SKM-1 treated with dmso at 0.1 percent for 144 hours (cell line): Measurements from ENCODE around the gene NWD2.

Source experiments
- DNase-seq: peaks from one replicate; lab custom pipeline; 2025; ENCODE audit not compliant: unreplicated experiment; lab: John Stamatoyannopoulos, UW

NWD2 gene

GRCh38 chr4:37464373-37465128 lies 220.0 kb downstream of the NWD2 start:
- no peak for DNase-seq

- DNase-seq: no peak
Measured at GRCh38 chr4:37465296-37465695, 220.8 kb downstream of the NWD2 start.

- DNase-seq: no peak
Measured at GRCh38 chr4:37465845-37466244, 221.3 kb downstream of the NWD2 start.

- no peak for DNase-seq
Measured at GRCh38 chr4:37467223-37467622, 222.7 kb downstream of the NWD2 start.

GRCh38 chr4:37467824-37468223 lies 223.3 kb downstream of the NWD2 start:
- DNase-seq: no peak

GRCh38 chr4:37469286-37469685 lies 224.7 kb downstream of the NWD2 start:
- no peak for DNase-seq

GRCh38 chr4:37470245-37470644 lies 225.7 kb downstream of the NWD2 start:
- DNase-seq: no peak

GRCh38 chr4:37471093-37471492 lies 226.6 kb downstream of the NWD2 start:
- DNase-seq: no peak

- peak; percentile 88 for DNase-seq
Measured at GRCh38 chr4:37471971-37472370, 227.4 kb downstream of the NWD2 start.

GRCh38 chr4:37473807-37474206 lies 229.3 kb downstream of the NWD2 start:
- DNase-seq: no peak

- DNase-seq: no peak
Measured at GRCh38 chr4:37475087-37475486, 230.5 kb downstream of the NWD2 start.

- no peak for DNase-seq
Measured at GRCh38 chr4:37475776-37476175, 231.2 kb downstream of the NWD2 start.

- DNase-seq: no peak
Measured at GRCh38 chr4:37476256-37476655, 231.7 kb downstream of the NWD2 start.

- no peak for DNase-seq
Measured at GRCh38 chr4:37476691-37477090, 232.1 kb downstream of the NWD2 start.

- DNase-seq: no peak
Measured at GRCh38 chr4:37477126-37477525, 232.6 kb downstream of the NWD2 start.

GRCh38 chr4:37478151-37478550 lies 233.6 kb downstream of the NWD2 start:
- DNase-seq: no peak

- DNase-seq: no peak
Measured at GRCh38 chr4:37480509-37480908, 236.0 kb downstream of the NWD2 start.

GRCh38 chr4:37481547-37482122 lies 237.1 kb downstream of the NWD2 start:
- no peak for DNase-seq

- no peak for DNase-seq
Measured at GRCh38 chr4:37482236-37482913, 237.8 kb downstream of the NWD2 start.

- no peak for DNase-seq
Measured at GRCh38 chr4:37483610-37484009, 239.1 kb downstream of the NWD2 start.

- DNase-seq: no peak
Measured at GRCh38 chr4:37486166-37486565, 241.6 kb downstream of the NWD2 start.

- DNase-seq: no peak
Measured at GRCh38 chr4:37487668-37488067, 243.1 kb downstream of the NWD2 start.
